Tibial artery (tissue), 4 donors: Measurements from ENCODE around the gene BCAS1.

Source experiments
- DNase-seq, 2 donors: peaks; one replicate each; pipeline ENCODE4 v3.0.0-alpha.2; 2019
- H3K27ac ChIP-seq, 2 donors: fragments of 200-600 bp; sonication (generic) in 1 of 2; 1 replicate in 1 of 2; 2 replicates in 1 of 2; pipeline ENCODE4 v1.5.1; 2018 to 2019; ENCODE audit warnings: mild to moderate bottlenecking in 1 of 2
- H3K27me3 ChIP-seq, 2 donors: fragments of 200-600 bp; sonication (generic) in 1 of 2; one replicate each; pipeline versions ENCODE4 v1.5.1 to v1.6.0; 2016 to 2019
- H3K36me3 ChIP-seq, 3 donors: fragments of 200-600 bp; sonication (generic) in 2 of 3; one replicate each; pipeline ENCODE4 v1.5.1; 2016 to 2019; ENCODE audit warnings: mild to moderate bottlenecking in 2 of 3
- H3K4me1 ChIP-seq, 4 donors: fragments of 200-600 bp; sonication (generic) in 2 of 4; 1 replicate in 3 of 4; 2 replicates in 1 of 4; pipeline ENCODE4 v1.5.1; 2016 to 2019
- H3K4me3 ChIP-seq, 2 donors: fragments of 200-600 bp; sonication (generic) in 1 of 2; 1 replicate in 1 of 2; 2 replicates in 1 of 2; pipeline ENCODE4 v1.5.1; 2018 to 2019; ENCODE audit warnings: mild to moderate bottlenecking in 2 of 2
- H3K9me3 ChIP-seq, 3 donors: fragments of 200-600 bp; sonication (generic) in 1 of 3; one replicate each; pipeline ENCODE4 v1.5.1; 2016 to 2019
- intact Hi-C: fragments of 100-400 bp; cut with DNase I; formaldehyde crosslinking; loops from one replicate; pipeline ENCODE4 v1.15.0; 2023; ENCODE audit warnings: low total_unique reads
- TF ChIP-seq, protein P1 (sequence below), 2 experiments: fragments of 200-600 bp in 1 of 2; fragments of 450-650 bp in 1 of 2; IDR thresholded peaks; one replicate each; pipeline ENCODE4 v1.5.1; 2017 to 2019; ENCODE audit warnings: antibody characterized with exemption in 2 of 2, mild to moderate bottlenecking in 1 of 2, moderate library complexity in 1 of 2

The BCAS1 gene

GRCh38 chr20:53972179-53972578, 98.2 kb downstream of the BCAS1 start:
- H3K27me3 ChIP-seq, result no peaks in the 10 kb centered on the region
- intact Hi-C loops, result no loop called here
- no peaks in the 10 kb centered on the region for H3K9me3 ChIP-seq
- H3K4me3 ChIP-seq, result no peak overlapping the region
- H3K36me3 ChIP-seq, result no peaks in the 10 kb centered on the region
- no peak overlapping the region for H3K27ac ChIP-seq
- TF ChIP-seq, protein P1, sequence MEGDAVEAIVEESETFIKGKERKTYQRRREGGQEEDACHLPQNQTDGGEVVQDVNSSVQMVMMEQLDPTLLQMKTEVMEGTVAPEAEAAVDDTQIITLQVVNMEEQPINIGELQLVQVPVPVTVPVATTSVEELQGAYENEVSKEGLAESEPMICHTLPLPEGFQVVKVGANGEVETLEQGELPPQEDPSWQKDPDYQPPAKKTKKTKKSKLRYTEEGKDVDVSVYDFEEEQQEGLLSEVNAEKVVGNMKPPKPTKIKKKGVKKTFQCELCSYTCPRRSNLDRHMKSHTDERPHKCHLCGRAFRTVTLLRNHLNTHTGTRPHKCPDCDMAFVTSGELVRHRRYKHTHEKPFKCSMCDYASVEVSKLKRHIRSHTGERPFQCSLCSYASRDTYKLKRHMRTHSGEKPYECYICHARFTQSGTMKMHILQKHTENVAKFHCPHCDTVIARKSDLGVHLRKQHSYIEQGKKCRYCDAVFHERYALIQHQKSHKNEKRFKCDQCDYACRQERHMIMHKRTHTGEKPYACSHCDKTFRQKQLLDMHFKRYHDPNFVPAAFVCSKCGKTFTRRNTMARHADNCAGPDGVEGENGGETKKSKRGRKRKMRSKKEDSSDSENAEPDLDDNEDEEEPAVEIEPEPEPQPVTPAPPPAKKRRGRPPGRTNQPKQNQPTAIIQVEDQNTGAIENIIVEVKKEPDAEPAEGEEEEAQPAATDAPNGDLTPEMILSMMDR (IDR thresholded peaks at IDR 0.05), result no peak
- H3K4me1 ChIP-seq, result no peaks in the 10 kb centered on the region
- no peak for DNase-seq

- intact Hi-C loops, result no loop called here
- Histone ChIP-seq H3K27ac (no peak overlapping the region), H3K27me3 (no peaks in the 10 kb centered on the region), H3K4me1 (no peaks in the 10 kb centered on the region), H3K36me3 (no peaks in the 10 kb centered on the region), H3K9me3 (no peaks in the 10 kb centered on the region), H3K4me3 (no peak overlapping the region)
- no peak for DNase-seq
- TF ChIP-seq, protein P1 (IDR thresholded peaks at IDR 0.05), result no peak
Measured at GRCh38 chr20:53971096-53971683, 99.2 kb downstream of the BCAS1 start.

GRCh38 chr20:53970232-53970631, 100.2 kb downstream of the BCAS1 start:
- intact Hi-C loops, result no loop called here
- no peak for DNase-seq
- no peaks in the 10 kb centered on the region for H3K36me3 ChIP-seq
- H3K27me3 ChIP-seq, result no peaks in the 10 kb centered on the region
- no peak overlapping the region for H3K4me3 ChIP-seq
- H3K27ac ChIP-seq, result no peak overlapping the region
- H3K9me3 ChIP-seq, result no peaks in the 10 kb centered on the region
- no peaks in the 10 kb centered on the region for H3K4me1 ChIP-seq
- TF ChIP-seq, protein P1 (IDR thresholded peaks at IDR 0.05), result no peak

DNA sequence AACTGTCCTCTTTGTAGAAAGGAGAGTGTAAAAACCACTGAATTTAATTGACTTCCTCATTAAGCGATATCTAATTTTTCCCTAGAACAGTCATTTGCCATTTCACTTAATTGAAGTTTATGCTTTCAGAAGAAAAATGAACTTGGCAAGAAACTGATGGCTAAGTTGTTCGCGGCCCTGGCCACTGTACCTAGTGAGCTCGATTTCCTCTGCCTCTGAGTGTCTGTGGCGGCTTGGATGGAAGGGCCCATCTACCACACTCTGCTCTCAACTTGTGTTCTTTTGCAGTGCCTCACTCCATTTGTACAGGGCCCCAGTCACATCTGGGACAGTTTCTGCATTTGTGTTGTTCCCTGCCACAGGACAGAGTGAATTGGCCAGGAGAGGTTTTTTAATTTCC, 102.9 kb downstream of the BCAS1 start:
- Histone ChIP-seq H3K36me3 (no peaks in the 10 kb centered on the region), H3K27ac (no peak overlapping the region), H3K27me3 (no peaks in the 10 kb centered on the region), H3K9me3 (no peaks in the 10 kb centered on the region), H3K4me1 (no peaks in the 10 kb centered on the region), H3K4me3 (no peak overlapping the region)
- intact Hi-C loops, result no loop called here
- DNase-seq, result no peak
- TF ChIP-seq, protein P1 (IDR thresholded peaks at IDR 0.05), result no peak

GRCh38 chr20:53966774-53967398, 103.5 kb downstream of the BCAS1 start:
- Histone ChIP-seq H3K36me3 (no peaks in the 10 kb centered on the region), H3K9me3 (no peaks in the 10 kb centered on the region), H3K27ac (no peak overlapping the region), H3K27me3 (peaks cover 0 to 1% of the 10 kb centered on the region in 2 donors), H3K4me3 (no peak overlapping the region), H3K4me1 (no peaks in the 10 kb centered on the region)
- TF ChIP-seq, protein P1 (IDR thresholded peaks at IDR 0.05), result no peak
- intact Hi-C loops, result no loop called here
- DNase-seq, result no peak
